GM20000 (cell line): Measurements from ENCODE around the gene RANBP3.
"Not testable (repeated sequence)": the region's sequence is repeated elsewhere in the genome, so short reads cannot be mapped to it uniquely, and the experiment has no call there.

ENCODE experiments used
- DNase-seq: peaks from one replicate; pipeline ENCODE4 v3.0.0; 2012; ENCODE audit warnings: low spot score
- CTCF ChIP-seq: IDR thresholded peaks from 2 replicates; pipeline ENCODE4 v1.5.1; 2012; ENCODE audit warnings: mild to moderate bottlenecking, control low read depth; ENCODE audit errors: extremely low read depth, missing control alignments

The RANBP3 gene

GRCh38 chr19:5977785-5978605 lies at the start of gene RANBP3:
RANBP3 (minus strand) TSS chr19:5978140; CDS start chr19:5978082, 58 bp downstream.
- DNase-seq = peak; percentile 99
- TF ChIP-seq CTCF = no peak

- TF ChIP-seq CTCF = no peak
- no peak for DNase-seq
These were observed 48.7 kb upstream of the RANBP3 start for GRCh38 chr19:6026390-6027227.

- DNase-seq = not testable (repeated sequence)
These were observed 46.8 kb upstream of the RANBP3 start for GRCh38 chr19:6024756-6025155.

GRCh38 chr19:6023936-6024335 lies 46.0 kb upstream of the RANBP3 start:
- DNase-seq = no peak
- TF ChIP-seq CTCF = no peak

GRCh38 chr19:6023085-6023682 lies 45.2 kb upstream of the RANBP3 start:
- no peak for TF ChIP-seq CTCF
- DNase-seq = no peak

GRCh38 chr19:6022570-6023064 lies 44.7 kb upstream of the RANBP3 start:
- DNase-seq = no peak
- TF ChIP-seq CTCF = no peak

GRCh38 chr19:6021878-6022569 lies 44.1 kb upstream of the RANBP3 start:
- peak; percentile 65 for TF ChIP-seq CTCF
- DNase-seq = peak; percentile 88
